Stimulated activated CD8-positive, alpha-beta memory T cell treated with anti-CD3 and anti-CD28 coated beads, Interleukin-7, amount 100 ng/mL, for 48 hours (primary cell): ENCODE results near the gene TCF3.
"Not testable (repeated sequence)": the region's sequence is repeated elsewhere in the genome, so short reads cannot be mapped to it uniquely, and the experiment has no call there.

Experiments used
- DNase-seq, 2 donors: peaks; one replicate each; pipeline ENCODE4 v3.0.0-alpha.2; 2020; ENCODE audit warnings: low read depth in 1 of 2; ENCODE audit errors: extremely low read depth in 1 of 2

The TCF3 gene

GRCh38 chr19:1653300-1653628 is 849 bp upstream of the TCF3 start:
- no peak for DNase-seq

GRCh38 chr19:1651568-1652291 is 685 bp downstream of the TCF3 start:
- DNase-seq: no peak

- DNase-seq: peak; percentile 47
Measured at GRCh38 chr19:1650650-1651567, 1.5 kb downstream of the TCF3 start.

GRCh38 chr19:1649706-1650649 is 2.4 kb downstream of the TCF3 start:
- DNase-seq: no peak

DNA sequence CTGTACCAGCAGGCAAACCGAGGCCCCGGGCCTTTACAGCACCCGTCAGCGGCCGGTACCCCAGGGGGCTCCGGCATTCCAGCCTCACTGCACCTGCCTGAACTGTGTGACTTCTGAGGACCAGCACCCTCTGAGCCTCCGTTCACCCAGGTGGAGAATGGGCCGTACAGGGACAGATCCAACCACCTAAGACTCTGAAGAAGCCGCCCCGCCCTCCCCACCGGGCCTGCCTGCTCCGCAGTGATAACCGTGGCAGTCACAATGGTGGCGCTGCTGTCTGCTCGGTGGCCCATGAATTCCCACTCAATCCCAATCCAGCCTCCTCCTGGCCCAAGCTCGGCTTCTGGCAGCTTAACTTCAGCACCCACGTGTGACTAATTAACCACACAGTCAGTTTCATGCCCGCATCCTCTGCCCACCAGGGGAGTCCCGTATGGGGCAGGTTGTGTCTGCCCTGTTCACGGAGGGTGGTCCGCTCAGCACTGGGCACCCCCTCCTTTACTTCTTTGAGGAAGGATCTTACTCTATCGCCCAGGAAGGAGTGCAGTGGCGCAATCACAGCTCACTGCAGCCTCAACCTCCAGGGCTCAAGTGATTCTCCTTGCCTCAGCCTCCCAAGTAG is 3.4 kb downstream of the TCF3 start:
- no peak for DNase-seq

DNA sequence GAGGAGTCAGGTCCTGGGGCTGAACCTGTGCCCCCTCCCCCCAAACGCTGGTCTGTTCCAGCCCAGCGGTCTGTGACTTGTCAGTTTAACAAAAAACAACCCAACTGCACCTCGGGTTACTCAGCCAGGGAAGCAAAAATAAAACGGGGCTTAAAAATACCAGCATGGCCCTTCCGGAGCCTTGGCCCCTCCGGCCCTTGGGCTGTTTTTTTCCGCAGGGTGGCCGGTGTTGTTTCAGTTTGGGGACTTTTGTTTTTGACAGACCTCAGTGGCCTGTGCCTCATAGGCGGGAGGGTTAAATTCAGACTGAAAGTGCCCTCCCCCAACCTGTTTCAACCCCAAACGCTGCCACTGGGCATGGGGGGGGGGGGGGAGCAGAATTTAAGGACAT is 4.0 kb downstream of the TCF3 start:
- no peak for DNase-seq

DNA sequence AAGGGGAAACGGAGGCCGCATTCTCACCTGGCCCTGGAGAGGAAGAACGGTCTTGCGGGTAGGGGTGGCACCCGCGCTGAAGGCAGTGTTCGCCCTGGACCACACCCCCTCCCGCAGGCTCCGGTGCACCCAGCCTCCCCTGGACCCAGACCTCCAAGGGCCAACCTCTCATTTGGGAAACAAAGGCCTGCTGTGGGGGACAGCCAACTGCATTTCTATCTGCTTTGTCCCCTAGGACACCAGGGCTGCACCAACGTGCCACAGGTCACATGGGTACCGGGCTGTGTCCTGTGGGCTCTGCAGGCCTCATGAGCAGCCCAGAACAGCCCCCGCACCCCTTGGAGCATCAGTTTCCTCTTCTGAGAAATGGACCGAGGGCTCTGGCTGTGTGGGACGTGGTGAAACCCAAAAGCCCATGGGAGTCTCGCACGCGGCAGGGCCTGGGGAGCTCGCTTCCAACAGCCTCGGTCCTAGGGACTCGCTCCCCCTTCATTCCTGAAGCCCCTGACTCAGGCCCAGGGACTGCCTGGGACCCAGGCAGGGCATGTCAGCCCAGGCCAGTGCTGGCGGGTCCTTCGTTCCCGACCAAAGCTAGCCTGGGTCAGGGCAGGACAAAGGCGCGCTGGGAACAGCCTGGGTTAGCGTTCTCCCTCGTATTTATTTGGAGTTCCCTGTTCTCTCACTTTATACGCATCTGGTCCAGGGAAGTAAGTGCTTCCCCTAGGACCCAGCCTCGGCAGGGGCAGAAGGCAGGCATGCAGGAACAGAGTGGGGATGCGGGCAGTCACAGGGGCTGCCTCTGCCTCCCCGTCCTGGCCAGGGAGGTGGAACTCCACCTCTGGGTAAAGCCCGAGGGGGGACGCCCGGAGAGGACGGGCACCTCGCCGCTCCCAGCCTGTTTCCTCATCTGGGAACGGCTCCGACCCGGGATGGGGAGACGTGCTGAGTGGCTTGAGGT is 4.6 kb downstream of the TCF3 start:
- DNase-seq: no peak

GRCh38 chr19:1646659-1647453 is 5.6 kb downstream of the TCF3 start:
- no peak for DNase-seq

DNA sequence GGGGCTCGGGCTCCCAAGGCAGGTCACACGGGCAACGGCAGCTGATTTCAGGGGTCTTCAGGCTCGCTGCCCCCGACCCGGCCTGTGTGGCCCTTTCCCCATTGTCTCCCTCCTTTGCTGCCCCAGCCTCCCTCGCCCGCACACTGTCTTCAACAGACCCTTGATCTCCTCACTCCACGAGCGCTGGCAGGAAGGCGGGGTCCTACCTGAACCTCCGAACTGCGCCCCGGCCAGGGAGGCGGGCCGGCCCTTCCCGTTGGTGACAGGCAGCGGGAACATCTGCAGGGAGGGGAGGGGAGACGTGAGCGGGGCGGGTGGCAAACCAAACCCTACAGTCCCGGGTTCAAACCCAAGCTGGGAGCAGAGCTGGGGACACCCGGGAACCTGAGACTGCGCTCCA is 6.3 kb downstream of the TCF3 start:
- no peak for DNase-seq

GRCh38 chr19:1645299-1645698 is 7.1 kb downstream of the TCF3 start:
- DNase-seq: no peak

- DNase-seq: no peak
Measured at GRCh38 chr19:1644070-1644469, 8.3 kb downstream of the TCF3 start.

DNA sequence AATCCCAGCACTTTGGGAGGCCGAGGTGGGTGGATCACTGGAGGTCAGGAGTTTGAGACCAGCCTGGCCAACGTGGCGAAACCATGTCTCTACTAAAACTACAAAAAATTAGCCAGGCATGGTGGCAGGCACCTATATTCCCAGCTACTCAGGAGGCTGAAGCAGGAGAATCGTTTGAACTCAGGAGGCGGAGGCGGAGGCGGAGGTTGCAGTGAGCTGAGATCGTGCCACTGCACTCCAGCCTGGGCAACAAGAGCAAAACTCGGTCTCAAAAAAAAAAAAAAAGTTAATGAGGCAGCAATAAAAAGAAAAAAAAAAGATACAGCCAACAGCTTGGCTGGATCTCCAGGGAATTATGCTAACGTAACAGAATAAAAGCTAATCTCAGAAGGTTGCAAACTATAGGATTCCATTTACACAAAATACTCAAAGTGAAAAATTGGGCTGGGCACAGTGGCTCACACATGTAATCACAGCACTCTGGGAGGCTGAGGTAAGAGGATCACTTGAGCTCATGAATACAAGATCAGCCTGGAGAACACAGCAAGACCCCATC is 11.4 kb downstream of the TCF3 start:
- not testable (repeated sequence) for DNase-seq

DNA sequence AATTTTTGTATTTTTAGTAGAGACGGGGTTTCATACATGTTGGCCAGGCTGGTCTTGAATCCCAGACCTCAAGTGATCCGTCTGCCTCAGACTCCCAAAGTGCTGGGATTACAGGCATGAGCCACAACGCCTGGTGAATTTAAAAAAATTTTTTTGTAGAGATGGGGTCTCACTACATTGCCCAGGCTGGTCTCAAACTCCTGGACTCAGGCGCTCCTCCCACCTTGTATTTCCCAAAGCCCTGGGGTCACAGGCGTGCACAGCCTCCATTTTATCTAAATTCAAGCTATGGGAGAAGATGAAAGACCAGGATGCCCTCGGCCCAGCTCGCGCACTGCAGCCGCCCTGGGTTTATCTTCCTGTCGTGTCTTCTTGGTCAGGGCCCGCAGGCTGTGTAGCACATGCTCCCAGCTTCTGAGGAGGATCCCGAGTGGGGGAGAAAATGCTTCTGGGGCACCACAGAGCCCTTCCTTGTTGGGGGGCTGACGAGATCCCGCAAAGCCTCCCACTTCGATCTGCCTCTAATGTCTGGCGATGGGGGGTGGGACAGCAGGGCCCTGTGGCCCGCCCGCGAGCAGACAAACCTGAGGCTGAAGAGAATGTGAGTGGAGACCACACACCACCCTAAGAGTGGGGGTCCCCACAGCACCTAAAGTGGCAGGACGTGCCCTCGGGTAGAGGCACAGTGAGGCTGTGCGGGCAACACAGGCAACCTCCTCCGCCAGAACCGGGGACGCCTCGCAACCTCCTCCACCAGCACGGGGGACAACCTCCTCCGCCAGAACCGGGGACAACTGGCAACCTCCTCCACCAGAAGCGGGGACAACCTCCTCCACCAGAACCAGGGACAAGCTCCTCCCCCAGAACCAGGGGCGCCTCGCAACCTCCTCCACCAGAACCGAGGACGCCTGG is 15.8 kb downstream of the TCF3 start:
- no peak for DNase-seq

DNA sequence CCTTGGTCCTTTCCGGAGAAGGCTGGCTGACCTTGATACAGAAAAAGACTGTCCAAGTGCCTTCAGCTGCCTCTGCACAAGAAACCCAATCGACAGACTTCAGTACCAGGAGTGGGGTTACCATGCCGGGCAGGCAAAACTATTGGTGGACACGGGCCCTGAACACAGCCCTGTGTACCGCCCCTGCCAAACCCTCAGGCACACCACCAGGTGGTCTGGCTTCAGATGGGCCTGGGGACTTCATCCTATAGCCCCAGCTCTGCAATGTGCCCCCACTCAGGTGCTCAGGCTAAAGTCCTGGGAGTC is 17.5 kb downstream of the TCF3 start:
- no peak for DNase-seq

DNA sequence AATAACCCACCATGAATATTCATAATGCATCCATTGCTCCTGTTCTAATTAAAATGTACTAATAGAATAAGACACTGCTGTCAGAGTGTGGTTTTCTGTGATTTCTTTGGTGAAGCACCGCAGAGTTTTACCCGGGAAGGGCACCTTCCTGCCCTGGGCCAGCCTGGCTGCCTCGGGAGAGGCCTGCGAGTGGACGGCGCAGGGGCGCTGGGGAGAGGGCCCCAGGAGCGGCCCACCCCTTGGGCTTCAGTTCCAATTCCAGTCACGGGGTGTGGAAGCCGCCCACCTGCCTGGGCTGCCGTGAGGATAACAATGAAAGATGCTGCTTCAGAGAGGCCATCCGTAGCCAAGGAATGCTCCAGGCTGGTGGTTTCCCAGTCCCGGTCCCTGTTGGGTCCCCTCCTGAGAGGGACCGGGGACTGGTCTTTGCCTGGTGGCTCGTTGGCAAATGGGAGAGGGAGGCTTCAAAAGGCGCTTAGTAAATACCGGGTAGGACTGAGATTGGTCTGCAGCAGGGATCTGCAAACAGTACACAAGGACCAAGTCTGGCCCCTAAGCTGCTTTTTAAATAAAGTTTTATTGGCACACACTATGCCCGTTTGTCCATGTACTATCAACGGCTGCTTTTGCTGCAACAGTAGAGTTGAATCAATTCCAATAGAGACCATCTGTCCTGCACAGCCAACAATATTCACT is 18.0 kb downstream of the TCF3 start:
- DNase-seq: no peak

GRCh38 chr19:1633269-1633826 is 19.1 kb downstream of the TCF3 start:
- DNase-seq: no peak
